ENCODE data around the gene F2RL1.
A peak's percentile ranks its signal among the peaks of the same experiment; 100 is the strongest.

F2RL1 gene

DNA sequence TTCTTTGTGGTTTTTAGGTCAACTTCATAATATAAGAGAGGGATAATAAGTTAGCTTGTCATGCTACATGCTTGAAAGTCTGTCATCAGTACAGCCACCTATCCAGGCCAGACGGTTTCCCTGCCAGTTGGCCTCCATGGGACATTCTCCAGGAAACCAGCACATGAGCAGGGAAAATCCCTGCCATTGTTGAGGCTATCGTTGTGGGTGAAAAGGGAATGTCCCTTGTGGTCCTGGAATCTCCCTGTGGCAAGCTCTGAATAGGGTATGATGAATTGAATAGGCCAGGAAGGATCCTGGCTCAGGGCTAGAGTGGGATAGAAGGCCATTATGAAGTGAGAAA is 12.3 kb downstream of the F2RL1 start:
- no peak overlapping the region for H3K4me3 ChIP-seq (ENCODE audit: control insufficient read depth, low read depth, low read length)
- DNase-seq (ENCODE audit: low read depth) = peak; percentile 29
- TF ChIP-seq, protein P1, sequence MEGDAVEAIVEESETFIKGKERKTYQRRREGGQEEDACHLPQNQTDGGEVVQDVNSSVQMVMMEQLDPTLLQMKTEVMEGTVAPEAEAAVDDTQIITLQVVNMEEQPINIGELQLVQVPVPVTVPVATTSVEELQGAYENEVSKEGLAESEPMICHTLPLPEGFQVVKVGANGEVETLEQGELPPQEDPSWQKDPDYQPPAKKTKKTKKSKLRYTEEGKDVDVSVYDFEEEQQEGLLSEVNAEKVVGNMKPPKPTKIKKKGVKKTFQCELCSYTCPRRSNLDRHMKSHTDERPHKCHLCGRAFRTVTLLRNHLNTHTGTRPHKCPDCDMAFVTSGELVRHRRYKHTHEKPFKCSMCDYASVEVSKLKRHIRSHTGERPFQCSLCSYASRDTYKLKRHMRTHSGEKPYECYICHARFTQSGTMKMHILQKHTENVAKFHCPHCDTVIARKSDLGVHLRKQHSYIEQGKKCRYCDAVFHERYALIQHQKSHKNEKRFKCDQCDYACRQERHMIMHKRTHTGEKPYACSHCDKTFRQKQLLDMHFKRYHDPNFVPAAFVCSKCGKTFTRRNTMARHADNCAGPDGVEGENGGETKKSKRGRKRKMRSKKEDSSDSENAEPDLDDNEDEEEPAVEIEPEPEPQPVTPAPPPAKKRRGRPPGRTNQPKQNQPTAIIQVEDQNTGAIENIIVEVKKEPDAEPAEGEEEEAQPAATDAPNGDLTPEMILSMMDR (IDR thresholded peaks at IDR 0.05; ENCODE audit: control insufficient read depth, insufficient read depth, low read depth, low read length, missing control alignments) = no peak

DNA sequence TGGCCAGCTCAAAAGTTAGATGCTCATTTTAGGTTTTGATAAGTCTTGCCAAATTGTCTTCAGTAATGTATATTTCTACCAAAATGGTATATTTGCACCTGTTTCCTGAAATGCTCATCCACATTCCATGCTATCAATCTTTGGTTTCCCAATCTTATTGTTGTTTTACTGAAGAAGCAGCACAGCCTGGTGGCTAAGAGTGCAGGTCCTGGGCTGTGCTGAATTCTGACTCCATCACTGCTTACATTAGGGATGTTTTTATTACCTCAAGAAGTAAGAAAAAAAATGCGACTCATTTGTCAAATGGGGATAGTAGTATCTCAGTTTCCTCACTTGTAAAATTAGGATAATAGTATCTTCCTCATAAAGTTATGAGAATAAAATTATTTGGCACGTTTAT is 17.4 kb downstream of the F2RL1 start:
- TF ChIP-seq, protein P1 (IDR thresholded peaks at IDR 0.05; ENCODE audit: control insufficient read depth, insufficient read depth, low read depth, low read length, missing control alignments) = peak; percentile 25
- DNase-seq (ENCODE audit: low read depth) = no peak

DNA sequence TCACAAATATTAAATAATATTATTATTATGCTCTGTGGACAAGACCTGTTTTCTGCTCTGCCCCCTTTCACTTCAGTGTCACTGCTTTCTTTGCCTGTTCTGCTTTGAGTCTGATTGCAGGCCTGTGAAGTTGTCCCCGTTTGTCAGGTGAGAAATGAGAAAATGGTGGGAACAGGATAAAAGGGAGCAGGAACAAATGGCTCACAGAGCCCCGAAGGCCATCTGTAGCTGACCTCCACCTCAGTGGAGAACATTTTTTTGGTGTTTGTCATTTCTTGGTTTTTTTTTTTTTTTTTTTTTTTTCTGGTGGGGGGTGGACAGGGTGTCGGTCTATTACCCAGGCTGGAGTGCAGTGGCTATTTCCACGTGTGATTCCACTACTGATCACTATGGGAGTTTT is 17.8 kb downstream of the F2RL1 start:
- no peak overlapping the region for H3K4me3 ChIP-seq (ENCODE audit: control insufficient read depth, low read depth, low read length)
- DNase-seq (ENCODE audit: low read depth) = no peak

More for the DNA sequence above, 17.4 kb downstream of the F2RL1 start:
- no peak overlapping the region for H3K4me3 ChIP-seq (ENCODE audit: control insufficient read depth, low read depth, low read length)

DNA sequence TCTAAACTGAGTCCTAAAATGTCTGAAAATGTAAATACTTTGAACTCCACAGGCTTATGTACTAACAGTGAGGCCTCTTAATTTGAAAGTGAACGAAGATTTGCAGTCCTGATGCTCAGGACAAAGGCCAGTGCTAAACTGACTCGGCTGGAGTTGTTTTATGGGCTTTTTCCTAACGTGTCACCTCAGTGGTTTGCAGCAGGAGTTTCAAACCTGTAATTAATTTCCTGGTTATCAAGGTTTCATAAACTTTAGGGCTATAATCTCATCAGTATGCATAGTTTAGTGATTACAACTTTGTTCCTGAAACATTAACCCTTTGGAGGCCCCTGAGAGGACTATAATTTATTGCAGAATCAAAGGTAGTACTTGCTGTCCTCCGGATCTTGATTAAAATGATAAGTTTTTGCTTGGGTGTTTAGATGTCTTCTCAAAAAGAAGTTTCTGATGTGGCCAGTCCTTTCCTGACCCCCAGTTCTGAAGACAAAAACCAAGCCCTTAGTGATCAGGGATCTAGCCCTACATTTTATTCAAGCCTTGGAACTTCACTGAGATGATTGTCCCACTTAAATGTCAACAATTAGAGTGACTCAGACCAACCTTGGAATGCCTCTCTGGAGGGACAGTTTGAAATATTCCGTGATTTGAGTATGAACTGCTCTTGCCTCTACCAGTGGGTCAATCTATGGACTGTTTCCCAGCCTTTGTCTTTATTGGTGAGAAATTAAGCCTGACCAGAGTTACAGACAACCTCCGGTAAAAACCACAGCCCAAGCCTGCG is 19.8 kb downstream of the F2RL1 start:
- no peak overlapping the region for H3K4me3 ChIP-seq (ENCODE audit: control insufficient read depth, low read depth, low read length)
- DNase-seq (ENCODE audit: low read depth) = no peak
- TF ChIP-seq, protein P1 (IDR thresholded peaks at IDR 0.05; ENCODE audit: control insufficient read depth, insufficient read depth, low read depth, low read length, missing control alignments) = no peak

More for the DNA sequence above, 17.8 kb downstream of the F2RL1 start:
- TF ChIP-seq, protein P1 (IDR thresholded peaks at IDR 0.05; ENCODE audit: control insufficient read depth, insufficient read depth, low read depth, low read length, missing control alignments) = no peak

DNA sequence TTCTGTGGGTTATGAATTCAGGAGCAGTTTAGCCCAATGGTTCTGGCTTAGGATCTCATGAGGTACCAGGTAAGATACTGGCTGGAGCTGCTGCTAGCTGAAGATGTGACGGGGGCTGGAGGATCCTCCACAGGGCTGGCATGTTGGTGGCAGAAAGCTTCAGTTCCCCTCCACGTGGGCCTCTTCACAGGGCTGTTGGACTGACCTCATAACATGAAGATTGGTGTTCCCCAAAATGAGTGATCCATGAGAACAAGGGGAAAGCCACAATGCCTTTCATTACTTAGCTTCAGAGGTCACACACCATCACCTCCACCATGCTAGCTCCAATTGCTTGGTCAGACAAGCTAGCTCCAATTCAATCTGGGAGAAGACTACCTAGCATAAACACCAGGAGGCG is 22.5 kb downstream of the F2RL1 start:
- TF ChIP-seq, protein P1 (IDR thresholded peaks at IDR 0.05; ENCODE audit: control insufficient read depth, insufficient read depth, low read depth, low read length, missing control alignments) = no peak
- DNase-seq (ENCODE audit: low read depth) = no peak
- no peak overlapping the region for H3K4me3 ChIP-seq (ENCODE audit: control insufficient read depth, low read depth, low read length)

DNA sequence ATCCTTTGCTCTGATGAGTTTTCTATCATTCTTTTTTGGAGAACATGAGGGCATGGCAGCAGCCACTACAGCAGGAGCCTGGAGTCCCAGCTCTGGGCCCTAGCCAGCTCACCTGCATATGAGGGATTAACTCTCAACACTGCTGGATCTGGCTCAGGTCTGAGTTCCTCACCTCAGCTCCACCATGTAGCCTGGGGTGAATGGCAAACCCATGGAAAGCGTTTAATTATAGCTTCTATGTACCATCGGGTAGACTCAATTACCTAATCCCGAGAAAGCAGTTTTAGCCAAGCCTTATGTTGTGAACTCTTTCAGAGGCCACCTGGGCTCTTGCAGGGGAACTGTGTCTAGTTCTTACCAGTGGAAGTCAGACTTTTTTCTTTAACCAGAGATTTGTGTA is 27.1 kb downstream of the F2RL1 start:
- TF ChIP-seq, protein P1 (IDR thresholded peaks at IDR 0.05; ENCODE audit: control insufficient read depth, insufficient read depth, low read depth, low read length, missing control alignments) = no peak
- no peak overlapping the region for H3K4me3 ChIP-seq (ENCODE audit: control insufficient read depth, low read depth, low read length)
- DNase-seq (ENCODE audit: low read depth) = no peak

Data from AG09309 (cell line).